GM19324 (cell line): Measurements from ENCODE around the gene MAGEA11.
"Not testable (repeated sequence)": the region's sequence is repeated elsewhere in the genome, so short reads cannot be mapped to it uniquely, and the experiment has no call there.

Experiments
- ATAC-seq: cut with Tn5 transposase; IDR thresholded peaks from one replicate; pipeline ENCODE4 v1.9.1; 2021; ENCODE audit warnings: mild to moderate bottlenecking, moderate library complexity; ENCODE audit not compliant: unreplicated experiment, low FRiP score

MAGEA11 gene, protein sequence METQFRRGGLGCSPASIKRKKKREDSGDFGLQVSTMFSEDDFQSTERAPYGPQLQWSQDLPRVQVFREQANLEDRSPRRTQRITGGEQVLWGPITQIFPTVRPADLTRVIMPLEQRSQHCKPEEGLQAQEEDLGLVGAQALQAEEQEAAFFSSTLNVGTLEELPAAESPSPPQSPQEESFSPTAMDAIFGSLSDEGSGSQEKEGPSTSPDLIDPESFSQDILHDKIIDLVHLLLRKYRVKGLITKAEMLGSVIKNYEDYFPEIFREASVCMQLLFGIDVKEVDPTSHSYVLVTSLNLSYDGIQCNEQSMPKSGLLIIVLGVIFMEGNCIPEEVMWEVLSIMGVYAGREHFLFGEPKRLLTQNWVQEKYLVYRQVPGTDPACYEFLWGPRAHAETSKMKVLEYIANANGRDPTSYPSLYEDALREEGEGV

DNA sequence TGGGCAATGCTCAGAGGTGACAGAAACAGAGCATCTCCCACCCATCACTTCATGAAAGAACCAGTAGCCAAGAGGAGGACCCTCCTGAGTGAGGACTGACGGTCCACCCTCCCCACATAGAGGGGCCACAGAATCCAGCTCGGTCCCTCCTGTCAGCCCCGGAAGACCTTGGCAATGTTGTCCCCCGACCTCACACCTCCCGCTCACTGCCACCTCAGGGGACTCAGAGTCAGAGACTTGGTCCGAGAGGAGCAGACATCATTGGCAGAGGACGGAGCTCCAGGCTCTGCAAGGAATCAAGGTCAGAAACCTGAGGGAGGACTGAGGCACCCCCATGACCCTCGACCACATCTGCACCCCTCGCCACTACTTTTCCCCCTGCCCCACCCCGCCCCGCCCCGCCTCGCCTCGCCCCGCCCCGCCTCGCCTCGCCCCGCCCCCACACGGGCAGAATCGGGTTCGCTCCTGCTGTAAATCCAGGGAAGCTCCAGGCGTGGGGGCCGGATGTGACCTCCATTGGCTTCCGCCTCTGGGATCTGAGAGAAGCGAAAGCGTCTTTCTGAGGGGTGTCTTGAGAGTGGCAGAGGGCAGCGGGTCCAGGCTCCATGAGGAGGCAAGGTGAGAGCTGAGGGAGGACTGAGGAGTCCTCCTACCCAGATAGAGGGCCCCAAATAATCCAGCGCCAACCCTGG, at the start of gene MAGEA11:
Gene MAGEA11 (plus strand): TSS at position 516 of the 692 bp plus-strand sequence. CDS start 1,100 bp downstream, outside the sequence.
- ATAC-seq: no peak

DNA sequence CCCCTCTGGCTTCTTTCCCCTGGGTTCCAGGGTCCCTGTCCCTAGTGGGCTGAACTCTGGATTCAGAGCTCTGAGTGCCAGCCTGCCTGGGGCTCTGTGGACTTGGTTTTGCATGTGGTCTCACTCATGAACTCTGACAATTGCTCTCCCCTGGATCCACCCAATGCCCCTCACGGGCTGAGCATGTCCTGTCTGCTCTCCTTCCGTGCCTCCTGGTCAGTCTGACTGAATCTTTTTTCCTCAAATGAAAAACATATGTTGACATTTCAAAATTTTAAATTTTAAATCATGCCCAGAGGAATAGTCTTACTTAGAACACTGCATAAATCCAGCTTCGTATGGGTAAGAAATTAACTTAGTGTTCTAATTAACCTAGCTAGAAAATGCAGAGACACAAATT, 36.8 kb upstream of the MAGEA11 start:
- not testable (repeated sequence) for ATAC-seq

DNA sequence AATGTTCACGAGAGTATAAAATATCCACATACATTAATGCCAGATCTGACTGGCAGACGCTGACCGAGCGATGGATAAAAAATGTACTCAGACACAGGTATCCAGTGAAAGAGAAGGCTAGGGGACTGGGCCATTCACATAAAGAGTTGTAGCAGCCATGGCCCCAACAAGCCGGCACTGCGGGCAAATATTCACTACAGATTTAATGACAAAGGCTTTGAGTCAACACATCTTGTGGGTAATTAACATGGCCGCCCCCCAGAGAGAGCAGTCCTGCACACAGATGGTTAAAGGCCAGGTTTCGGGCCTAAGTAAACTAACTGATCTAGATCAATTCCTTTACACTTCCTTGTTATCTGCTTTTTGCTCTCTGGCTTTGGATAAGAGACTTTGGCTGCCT, 36.3 kb upstream of the MAGEA11 start:
- not testable (repeated sequence) for ATAC-seq

DNA sequence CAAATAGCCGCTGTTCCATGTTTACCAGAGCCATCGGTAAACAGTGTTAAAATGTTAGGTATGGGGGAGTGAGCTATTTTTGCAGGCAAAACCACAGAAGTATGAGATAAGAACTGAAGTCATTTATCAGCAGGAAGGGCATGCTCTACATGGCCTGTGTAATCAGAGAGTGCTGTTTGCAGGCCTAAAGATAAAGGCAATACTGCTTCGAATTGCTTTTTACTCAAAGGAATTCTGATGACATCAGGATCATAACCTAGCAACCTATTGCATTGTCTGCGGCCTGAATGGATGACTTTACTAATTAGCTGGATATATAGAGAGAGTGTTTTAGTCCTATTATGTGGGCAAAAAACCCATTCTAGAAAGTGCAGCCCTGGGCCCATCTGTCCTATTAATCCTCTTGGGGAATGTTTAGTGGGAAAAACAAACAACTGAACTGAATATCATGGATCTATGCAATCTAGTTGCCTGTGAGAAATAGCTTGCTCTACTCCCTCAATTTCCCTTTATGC, 32.6 kb upstream of the MAGEA11 start:
- ATAC-seq: not testable (repeated sequence)

DNA sequence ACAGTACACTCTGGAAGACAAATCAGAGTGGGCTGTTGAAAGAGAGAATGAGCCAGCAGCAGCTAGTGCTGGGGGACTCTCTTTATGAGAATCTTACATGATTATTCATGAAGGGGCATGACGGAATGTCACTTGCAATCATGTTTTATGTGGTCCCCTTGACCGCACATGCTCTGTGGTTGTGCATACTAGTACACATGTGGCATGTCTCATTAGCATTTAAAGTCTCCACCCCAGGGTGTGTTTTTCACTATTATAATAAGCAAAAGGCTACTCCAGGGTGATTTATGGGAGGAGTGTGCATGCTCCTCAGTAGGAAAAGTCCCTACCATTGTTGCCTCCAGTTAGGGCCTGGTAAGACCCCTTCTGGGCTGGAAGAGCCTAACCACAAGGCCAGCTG, 30.7 kb upstream of the MAGEA11 start:
- ATAC-seq: no peak

DNA sequence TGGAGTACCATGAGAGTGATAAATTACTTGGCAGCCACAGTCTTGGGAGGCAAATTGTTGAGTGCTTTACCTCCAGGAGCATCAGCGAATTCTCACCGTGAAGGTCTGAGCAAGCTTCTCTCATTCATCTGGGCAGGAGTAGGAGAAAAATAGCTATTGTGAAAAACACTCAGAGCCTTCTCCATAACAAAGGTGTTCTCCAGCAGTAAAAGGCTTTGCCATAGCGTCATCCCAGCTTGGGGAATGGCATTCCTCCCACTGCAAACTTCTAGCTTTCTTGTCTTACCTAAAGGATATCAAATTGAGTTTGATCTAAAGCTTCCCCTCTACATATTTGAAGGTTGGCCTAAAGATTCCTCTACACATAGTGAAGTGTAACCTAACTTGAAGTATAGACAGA, 29.8 kb upstream of the MAGEA11 start:
- ATAC-seq: no peak

DNA sequence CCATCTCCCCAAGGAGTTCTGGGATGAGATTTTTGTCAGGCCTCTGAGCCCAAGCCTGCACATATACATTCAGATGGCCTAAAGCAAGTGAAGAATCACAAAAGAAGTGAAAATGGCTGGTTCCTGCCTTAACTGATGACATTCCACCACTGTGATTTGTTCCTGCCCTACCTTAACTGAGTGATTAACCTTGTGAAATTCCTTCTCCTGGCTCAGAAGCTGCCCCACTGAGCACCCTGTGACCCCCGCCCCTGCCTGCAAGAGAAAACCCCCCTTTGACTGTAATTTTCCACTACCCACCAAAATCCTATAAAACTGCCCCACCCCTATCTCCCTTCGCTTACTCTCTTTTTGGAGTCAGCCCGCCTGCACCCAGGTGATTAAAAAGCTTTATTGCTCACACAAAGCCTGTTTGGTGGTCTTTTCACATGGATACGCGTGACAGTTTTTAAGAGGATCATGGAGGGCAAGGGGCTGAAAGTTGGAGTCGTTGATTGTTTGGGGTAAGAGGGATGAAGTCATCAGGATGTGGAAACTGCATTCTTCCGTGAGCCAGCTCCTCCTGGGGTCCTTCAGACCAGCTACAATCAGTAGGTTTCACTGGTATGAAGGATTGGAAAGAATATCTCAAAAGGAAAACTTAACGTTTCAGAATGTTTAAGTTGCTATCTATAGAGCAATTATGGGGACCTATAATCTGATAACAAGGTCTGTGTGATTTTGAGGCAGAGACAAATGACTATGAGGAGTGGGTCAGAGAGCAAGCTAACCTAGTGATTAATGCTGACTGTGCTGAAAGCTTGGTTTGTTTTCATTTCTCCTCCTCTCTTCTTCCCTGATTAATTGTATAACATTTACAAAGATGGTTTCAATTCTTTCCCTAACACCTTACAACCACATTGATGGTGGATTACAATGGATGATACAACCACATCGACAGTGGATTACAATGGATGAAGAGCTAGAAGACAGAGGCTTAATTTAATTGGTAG, 28.6 kb upstream of the MAGEA11 start:
- no peak for ATAC-seq

DNA sequence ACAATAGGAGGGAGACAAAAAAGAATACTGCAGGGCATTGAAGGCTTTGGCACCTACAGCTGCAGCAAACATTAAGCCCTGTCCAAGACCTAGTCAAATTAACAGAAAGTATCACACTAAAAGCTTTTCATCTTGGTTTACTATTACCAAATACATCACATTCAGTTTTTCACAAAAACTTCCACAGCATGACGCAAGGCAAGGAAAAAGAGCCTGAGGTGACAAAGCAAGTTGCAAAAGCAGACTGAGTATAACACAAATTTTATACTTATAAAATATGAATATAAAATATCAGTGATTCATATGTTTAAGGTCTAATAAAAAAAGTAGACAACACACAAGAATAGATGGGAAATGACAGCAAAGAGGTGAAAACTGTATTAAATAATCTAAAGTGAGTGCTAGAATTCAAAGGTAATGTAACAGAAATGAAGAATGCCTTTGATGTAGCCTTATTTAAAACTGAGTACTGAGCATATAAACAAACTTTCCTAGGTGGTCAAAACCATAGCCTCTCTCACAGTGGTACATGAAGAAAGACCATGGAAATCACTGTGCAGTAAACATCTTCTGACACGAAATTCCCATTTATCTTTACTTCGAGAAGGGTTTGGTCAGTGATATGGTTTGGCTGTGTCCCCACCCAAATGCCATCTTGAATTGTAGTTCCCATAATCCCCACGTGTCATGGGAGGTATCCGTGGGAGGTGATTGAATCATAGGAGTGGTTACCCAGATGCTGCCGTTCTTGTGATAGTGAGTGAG, 27.7 kb upstream of the MAGEA11 start:
- ATAC-seq: no peak

DNA sequence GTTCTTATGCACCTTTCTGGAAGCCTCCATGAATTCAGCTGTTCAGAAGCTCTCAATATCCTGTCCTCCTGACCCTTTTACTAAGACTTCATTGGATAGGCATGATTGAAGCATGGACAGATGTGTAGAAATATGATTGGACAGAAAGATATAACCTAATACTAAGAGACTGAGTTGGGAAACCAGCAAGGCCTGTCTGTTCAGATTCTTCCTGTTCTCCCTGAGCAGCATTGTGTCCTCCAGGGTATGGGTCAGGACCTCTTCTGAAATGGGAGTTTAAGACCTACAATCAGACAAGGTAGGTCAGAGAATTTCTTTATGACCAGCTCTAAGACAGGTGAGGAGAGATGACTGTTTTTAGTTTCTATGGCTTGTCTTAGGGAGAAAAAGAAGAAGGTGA, 23.9 kb upstream of the MAGEA11 start:
- no peak for ATAC-seq

DNA sequence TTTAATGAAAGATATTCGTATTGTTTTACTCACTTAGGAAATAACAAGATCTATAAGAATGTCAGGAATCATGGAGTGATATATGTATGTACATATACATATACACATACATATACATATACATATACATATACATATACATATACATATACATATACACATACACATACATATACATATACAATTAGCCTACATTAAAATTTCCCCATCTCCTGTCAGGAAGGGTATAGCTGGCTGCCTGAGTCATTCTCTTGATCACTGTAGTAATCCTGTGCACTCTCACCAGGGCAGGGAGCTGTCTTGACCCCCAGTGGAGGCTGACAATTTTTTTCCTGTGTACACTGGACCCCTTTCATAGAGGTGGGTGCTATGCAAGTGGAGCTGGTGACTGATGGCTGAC, 23.3 kb upstream of the MAGEA11 start:
- no peak for ATAC-seq

DNA sequence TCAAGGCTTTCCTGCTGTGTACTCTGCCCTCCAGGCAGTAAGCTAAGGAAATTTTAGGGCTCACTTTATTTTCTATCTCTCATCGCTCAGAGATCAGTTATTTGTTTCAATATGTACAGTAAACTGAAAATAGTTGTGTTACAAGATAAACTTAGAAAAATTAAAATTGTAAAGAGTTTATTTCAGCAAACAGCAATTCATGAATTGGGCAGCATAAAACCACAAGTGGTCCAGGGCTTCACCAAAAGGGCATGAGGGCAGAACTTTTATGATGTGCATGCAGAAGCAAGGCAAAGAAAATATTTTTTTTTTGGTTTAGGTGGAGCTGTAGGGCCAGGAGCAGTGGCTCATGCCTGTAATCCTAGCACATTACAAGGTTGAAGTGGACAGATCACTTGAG, 20.1 kb upstream of the MAGEA11 start:
- no peak for ATAC-seq

DNA sequence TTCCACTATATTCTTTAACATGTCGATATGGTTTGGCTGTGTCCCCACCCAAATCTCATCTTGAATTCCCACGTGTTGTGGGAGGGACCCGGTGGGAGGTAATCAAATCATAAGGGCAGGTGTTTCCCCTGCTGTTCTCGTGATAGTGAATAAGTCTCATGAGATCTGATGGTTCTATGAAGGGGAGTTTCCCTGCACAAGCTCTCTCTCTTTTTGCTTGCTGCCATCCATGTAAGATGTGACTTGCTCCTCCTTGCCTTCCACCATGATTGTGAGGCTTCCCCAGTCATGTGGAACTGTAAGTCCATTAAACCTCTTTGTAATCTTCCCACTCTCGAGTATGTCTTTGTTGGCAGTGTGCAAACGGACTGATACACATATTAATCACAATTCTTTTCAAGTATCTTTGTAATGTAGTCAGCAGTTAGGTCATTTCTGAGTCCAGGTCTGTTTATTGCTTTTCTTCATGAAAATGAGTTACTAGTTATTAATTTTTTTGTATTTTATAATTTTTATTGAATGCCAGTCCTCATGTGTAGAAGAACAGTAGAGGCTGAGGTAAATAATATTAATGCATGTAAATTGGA, 19.1 kb upstream of the MAGEA11 start:
- ATAC-seq: not testable (repeated sequence)

DNA sequence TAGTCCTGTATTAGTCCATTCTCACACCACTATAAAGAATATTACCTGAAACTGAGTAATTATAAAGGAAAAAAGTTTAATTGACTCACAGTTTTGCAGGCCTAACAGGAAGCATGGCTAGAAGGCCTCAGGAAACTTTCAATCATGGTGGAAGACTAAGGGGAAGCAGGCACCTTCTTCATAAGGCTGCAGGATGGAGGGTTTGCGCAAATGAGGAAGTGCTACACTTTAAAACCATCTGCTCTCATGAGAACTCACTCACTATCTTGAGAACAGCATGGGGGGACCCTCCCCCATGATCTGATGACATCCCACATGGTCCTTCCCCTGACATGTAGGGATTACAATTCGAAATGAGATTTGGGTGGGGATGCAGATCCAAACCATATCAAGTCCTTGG, 12.1 kb upstream of the MAGEA11 start:
- ATAC-seq: no peak

DNA sequence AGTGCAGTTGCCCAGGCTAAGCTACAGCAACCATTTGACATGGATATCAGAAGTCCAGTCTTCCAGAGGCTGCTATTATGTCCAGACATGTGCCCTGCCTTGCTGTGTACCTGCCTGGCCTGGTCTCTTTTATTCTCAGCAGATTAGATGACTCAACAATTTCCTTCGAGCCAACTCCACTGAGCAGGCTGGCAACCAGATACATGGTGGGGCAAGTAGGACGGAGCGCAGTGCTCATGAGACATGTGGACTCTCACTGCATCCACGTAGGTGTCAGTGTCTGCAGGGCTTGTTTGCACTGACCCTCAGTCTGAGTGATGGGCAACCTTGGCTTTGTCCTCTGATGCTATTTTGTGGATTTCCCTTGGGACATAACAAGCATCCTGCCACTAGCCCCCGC, 7.2 kb upstream of the MAGEA11 start:
- no peak for ATAC-seq

DNA sequence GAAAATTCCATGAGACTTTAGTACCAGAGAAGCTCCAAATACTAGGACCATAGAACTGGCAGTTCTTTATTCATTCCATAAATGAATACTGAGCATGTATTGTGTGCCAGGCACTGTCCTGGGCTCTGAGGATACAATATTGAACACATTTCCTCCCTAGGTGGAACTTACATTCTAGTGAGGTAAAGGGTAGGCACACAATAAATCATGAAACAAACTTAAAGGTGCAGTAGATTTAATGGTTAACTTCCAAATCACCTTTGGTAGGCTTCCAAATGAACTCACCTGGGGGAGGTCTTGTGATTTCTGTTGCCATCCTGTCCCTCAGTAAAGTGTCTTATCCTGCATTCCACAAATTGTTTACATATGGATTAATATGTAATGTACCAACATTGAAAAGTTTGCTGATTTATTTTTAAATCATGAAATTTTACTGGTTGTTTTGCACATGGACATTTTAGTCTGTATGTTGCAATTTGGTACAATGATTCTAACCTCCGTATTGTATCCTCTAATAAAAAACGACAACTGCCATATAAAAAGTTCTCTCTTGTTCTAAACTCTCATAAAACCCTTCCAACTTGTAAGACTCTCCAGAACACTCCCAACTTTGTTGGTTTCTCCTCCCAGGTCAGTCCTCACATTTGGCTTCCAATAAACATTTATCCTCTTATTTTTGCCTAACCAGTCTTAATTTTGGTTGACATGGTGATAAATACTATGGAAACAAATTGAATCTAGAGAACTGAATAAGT, 4.5 kb upstream of the MAGEA11 start:
- ATAC-seq: no peak

DNA sequence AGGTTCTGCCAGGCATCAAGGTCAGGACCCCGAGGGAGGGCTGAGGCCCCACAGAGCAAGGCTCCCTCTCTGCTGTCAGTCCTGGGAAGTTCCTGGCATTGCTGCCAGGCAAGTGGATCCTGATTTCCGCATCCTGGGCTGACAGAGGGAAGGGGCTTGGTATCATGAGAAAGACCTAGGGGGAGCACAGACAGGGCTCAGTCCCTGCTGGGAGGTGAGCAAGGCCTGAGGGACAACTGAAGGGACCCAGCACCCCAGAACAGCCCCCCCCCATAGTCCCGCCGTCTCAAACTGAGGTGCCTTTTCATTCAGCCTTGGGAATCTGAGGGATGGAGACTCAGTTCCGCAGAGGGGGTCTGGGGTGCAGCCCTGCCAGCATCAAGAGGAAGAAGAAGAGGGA, 971 bp downstream of the MAGEA11 start:
- no peak for ATAC-seq

DNA sequence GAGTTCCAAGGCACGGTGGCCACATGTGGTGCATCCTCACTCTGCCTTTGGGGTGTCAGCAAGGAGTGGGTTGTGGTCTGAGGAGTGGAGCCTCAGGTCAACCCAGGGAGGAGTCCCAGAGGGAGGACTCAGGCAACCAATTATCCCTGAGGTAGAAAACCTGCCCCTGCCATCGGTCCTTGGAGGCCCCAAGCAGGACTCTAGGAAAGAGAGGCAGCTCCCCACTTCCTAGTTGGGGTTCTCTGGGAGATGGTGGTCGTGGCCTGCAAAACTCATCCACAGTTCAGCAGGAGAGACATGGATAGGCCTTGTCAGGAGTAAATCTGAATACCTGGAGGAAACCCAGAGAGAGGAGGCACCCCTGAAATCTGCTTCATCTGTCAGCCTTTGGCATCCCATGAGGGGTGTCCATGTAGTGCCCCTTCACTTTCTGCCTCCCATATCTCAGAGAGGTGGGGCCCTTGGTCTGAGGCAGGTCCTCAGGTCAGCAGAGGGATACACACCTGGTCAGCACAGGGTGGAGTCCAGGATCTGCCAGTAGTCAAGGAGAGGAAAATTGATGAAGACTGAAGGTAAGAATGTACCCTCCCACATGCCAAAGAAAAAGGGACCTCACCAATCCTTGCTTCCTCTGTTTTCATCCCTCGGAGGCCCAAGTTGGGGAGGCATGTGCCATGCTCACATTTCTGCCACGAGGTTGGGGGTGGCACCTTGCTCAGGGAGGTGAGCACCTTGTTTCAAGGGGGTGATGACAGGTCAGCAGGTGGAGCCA, 1.6 kb downstream of the MAGEA11 start:
- no peak for ATAC-seq

DNA sequence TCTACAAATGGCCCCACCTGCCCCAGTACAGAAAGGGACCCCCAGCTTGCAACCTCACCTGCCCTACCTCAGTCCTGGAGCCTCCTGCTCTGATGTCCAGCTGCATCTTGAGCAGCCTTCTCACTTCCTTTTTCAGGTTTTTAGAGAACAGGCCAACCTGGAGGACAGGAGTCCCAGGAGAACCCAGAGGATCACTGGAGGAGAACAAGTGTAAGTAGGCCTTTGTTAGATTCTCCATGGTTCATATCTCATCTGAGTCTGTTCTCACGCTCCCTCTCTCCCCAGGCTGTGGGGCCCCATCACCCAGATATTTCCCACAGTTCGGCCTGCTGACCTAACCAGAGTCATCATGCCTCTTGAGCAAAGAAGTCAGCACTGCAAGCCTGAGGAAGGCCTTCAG, 3.6 kb downstream of the MAGEA11 start:
- ATAC-seq: no peak
